ENCODE measurements around the gene SPOCK2.

Gene SPOCK2

DNA sequence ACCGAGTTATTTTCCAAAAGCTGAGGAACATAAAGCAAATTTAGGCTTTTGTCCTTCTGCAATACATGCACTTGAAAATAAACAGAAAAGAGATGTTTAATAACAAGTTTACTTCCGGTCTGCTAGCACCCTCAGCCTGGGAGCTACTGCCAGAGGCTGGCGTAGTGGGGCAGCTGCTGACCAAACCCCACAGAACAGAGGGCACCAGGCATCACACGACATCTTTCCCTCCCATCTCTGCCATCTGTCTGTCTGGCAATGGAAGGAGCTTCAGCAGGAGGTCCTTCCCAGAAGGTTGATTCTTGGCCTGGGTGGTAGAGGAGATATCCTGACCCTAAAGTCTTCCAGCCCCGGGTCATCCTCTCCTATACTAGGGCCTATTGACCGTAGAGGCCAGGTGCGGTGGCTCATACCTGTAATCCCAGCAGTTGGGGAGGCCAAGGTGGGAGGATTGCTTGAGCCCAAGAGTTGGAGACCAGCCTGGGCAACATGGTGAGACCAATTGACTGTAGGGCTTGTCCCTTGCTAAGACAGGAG lies 76.3 kb downstream of the SPOCK2 start:
- no peak for DNase-seq (ENCODE audit: low read depth, low spot score)

DNA sequence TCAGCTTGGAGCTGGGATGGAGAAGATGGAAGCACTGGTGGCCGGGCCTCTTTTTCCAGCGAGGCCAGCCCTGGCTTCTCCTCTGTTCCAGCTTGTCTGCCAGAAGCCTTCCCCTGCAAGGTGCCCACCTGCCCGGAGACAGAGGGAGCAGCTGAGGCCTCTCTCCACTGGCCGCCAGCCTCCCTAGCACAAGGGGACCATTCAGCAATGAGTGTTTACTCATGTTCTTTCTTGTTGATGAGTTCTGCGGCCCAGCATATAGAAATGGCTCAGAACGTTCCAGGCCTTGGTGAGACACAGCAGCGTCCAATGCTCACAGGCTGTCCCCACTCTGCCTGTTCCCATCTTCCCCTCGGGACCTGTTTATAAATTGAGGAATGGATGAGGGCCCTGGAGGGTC lies 76.9 kb downstream of the SPOCK2 start:
- no peak for DNase-seq (ENCODE audit: low read depth, low spot score)

DNA sequence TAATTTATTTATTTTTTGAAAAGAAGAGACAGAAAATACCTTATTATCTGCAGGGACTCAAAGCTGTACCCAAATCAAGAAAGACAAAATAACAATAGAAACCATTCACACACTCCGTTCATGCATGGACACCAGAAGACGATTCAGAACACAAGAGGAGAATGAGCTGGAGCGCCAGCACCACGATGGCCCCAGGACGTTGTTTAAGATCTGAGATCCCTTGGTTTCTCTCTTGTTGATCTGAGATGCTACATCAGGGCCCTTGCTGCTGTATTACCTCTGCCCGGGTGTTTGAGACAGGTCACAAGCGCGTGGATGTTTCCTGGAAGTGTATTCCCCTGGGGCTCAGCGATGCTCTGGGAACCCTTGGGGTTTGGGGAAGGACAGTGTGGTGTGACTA lies 77.3 kb downstream of the SPOCK2 start:
- no peak for DNase-seq (ENCODE audit: low read depth, low spot score)

DNA sequence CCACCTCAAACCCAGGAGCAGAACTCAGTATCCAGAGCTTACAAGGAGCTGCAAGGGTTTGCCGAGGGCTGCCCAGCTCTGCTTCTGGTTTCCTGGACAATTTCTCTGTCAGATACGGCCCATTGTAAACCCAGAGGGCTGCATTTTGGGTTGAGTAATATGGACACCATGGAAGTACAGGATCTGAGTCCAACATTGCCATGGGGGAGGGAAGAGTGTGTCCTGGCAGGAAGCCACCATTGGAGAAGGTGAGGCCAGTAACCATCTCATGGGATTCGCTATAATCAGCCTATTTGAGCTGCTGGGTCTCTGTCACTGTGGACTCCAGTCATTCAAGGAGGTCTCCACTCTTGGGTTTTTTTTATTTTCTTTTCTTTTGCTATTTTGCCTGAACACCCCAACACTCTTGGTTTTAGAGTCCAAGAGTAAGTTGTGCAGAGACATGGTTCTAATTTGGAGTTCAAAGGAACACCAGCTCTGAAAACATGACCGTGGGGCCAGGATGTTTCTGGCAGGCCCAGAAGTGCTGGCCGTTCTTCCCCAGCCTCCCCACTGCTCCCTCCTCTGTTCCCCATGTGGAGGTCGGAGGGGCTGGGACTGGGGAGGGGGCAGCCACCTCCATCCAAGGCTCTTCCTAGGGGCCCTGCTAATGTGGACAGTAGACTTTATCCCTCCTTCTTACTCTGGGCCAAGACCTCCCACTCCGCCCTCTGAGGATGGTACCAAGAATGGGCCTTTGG lies 77.9 kb downstream of the SPOCK2 start:
- DNase-seq (ENCODE audit: low read depth, low spot score) = no peak

DNA sequence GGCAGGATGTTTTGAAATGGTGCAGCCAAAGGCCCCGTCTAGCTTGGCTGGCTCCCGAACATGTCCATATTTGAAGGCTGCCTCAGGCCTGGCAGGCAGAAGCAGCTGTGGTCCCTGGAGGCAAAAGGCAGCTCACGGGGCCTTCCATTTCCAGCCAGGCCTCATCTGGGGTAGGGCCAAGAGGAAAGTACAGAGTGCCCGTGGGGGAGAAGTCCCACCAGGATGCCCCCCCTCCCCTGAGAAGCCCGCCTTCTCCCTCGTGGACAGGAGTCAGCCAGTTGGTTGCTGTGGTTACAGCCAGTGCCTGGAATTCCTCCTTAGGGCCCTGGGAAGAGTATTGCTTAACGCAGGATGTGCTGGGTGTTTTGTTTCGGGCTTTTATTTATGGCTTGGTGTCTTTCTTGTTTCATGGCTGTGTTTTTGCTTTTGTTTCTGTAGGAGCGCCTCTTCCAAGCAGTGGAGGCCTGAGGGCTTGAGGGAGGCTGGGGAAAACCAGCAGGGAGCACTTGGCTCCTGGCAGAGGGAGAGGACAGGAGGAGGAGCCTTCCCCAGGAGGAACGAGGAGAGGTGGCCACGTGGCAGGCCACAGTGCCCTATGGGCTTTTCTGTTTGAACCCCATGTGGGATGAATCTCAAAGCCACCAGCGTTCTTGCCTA lies 78.8 kb downstream of the SPOCK2 start:
- no peak for DNase-seq (ENCODE audit: low read depth, low spot score)

DNA sequence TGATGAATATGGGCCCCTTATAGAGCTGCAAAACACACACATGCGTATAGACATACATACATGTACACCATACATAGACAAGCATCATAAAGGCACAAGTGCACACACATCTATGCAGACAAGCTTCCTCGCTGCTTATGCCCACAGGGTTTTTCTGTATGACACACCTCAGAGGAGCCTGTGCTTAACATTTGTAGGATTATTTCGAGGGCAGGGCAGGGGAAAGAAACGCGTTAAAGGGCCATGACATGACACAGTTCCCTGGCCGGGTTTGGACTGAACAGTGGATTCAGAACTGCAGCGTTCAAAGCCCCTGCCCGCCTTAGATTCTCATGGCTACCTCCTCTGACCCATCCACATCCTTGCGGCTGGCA lies 79.3 kb downstream of the SPOCK2 start:
- DNase-seq (ENCODE audit: low read depth, low spot score) = no peak

All from iPS DF 19.7 (cell line).